HL-60 (cell line): ENCODE measurements around the gene IFITM10.

Source experiments
- GABPA ChIP-seq: IDR thresholded peaks from 2 replicates; pipeline ENCODE4 v1.6.1; 2012; ENCODE audit warnings: low read depth
- POLR2AphosphoS5 ChIP-seq: IDR thresholded peaks from 2 replicates; pipeline ENCODE4 v1.6.1; 2012; ENCODE audit warnings: low read depth
- TF ChIP-seq, protein P1 (sequence below): IDR thresholded peaks from one replicate; pipeline ENCODE4 v1.5.1; 2011; ENCODE audit warnings: low read length, control low read depth, inconsistent platforms; ENCODE audit not compliant: insufficient read depth
- TF ChIP-seq, protein P2 (sequence below): IDR thresholded peaks from 2 replicates; pipeline ENCODE4 v1.6.1; 2012; ENCODE audit warnings: low read depth; ENCODE audit not compliant: insufficient replicate concordance

DNA sequence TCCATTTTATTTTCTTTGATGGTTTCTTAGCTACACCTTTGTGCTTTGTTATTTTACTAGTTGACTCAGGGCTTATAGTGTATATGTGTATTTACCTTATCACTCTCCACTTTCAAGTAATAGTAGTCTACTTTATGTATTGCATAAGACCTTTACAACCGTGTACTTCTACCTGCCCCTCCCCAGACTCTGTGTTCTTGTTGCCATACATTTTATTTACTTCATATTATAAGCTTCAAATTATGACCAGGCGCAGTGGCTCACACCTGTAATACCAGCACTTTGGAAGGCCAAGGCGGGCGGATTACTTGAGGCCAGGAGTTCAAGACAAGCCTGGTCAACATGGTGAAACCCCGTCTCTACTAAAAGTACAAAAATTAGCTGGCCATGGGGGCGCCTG, 41.5 kb upstream of the IFITM10 start:
- TF ChIP-seq, protein P1, sequence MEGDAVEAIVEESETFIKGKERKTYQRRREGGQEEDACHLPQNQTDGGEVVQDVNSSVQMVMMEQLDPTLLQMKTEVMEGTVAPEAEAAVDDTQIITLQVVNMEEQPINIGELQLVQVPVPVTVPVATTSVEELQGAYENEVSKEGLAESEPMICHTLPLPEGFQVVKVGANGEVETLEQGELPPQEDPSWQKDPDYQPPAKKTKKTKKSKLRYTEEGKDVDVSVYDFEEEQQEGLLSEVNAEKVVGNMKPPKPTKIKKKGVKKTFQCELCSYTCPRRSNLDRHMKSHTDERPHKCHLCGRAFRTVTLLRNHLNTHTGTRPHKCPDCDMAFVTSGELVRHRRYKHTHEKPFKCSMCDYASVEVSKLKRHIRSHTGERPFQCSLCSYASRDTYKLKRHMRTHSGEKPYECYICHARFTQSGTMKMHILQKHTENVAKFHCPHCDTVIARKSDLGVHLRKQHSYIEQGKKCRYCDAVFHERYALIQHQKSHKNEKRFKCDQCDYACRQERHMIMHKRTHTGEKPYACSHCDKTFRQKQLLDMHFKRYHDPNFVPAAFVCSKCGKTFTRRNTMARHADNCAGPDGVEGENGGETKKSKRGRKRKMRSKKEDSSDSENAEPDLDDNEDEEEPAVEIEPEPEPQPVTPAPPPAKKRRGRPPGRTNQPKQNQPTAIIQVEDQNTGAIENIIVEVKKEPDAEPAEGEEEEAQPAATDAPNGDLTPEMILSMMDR = no peak
- TF ChIP-seq GABPA = no peak
- no peak for TF ChIP-seq POLR2AphosphoS5
- TF ChIP-seq, protein P2, sequence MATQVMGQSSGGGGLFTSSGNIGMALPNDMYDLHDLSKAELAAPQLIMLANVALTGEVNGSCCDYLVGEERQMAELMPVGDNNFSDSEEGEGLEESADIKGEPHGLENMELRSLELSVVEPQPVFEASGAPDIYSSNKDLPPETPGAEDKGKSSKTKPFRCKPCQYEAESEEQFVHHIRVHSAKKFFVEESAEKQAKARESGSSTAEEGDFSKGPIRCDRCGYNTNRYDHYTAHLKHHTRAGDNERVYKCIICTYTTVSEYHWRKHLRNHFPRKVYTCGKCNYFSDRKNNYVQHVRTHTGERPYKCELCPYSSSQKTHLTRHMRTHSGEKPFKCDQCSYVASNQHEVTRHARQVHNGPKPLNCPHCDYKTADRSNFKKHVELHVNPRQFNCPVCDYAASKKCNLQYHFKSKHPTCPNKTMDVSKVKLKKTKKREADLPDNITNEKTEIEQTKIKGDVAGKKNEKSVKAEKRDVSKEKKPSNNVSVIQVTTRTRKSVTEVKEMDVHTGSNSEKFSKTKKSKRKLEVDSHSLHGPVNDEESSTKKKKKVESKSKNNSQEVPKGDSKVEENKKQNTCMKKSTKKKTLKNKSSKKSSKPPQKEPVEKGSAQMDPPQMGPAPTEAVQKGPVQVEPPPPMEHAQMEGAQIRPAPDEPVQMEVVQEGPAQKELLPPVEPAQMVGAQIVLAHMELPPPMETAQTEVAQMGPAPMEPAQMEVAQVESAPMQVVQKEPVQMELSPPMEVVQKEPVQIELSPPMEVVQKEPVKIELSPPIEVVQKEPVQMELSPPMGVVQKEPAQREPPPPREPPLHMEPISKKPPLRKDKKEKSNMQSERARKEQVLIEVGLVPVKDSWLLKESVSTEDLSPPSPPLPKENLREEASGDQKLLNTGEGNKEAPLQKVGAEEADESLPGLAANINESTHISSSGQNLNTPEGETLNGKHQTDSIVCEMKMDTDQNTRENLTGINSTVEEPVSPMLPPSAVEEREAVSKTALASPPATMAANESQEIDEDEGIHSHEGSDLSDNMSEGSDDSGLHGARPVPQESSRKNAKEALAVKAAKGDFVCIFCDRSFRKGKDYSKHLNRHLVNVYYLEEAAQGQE = no peak
